Upper lobe of right lung (tissue), 1 donor: ENCODE results near the gene PEX26. TPM values are rescaled to one million over a fixed set of nuclear protein-coding genes. Genes with fewer than 3 reads are reported as not detected.
"Not testable (repeated sequence)": the region's sequence is repeated elsewhere in the genome, so short reads cannot be mapped to it uniquely, and the experiment has no call there.

Source experiments
- ATAC-seq: fragments of 200-7000 bp; cut with Tn5 transposase; one replicate; pipeline ENCODE4 v1.9.1; 2020; ENCODE audit warnings: mild to moderate bottlenecking, moderate library complexity
- DNase-seq: peaks from one replicate; pipeline ENCODE4 v3.0.0-alpha.2; 2020
- H3K27ac ChIP-seq: fragments of 200-600 bp; one replicate; pipeline ENCODE4 v1.8.0; 2022
- H3K27me3 ChIP-seq: fragments of 200-600 bp; one replicate; pipeline ENCODE4 v1.8.0; 2022; ENCODE audit warnings: mild to moderate bottlenecking
- H3K36me3 ChIP-seq: fragments of 200-600 bp; one replicate; pipeline ENCODE4 v1.8.0; 2022
- H3K4me1 ChIP-seq: fragments of 200-600 bp; one replicate; pipeline ENCODE4 v1.8.0; 2022
- H3K4me3 ChIP-seq: fragments of 200-600 bp; one replicate; pipeline ENCODE4 v1.8.0; 2022; ENCODE audit warnings: mild to moderate bottlenecking
- H3K9me3 ChIP-seq: fragments of 200-600 bp; one replicate; pipeline ENCODE4 v1.8.0; 2022
- intact Hi-C: fragments of 100-400 bp; cut with DNase I; formaldehyde crosslinking; loops from one replicate; pipeline ENCODE4 v1.11.0; 2022
- total RNA-seq: library from RNA; stranded (reverse); fragmentation: NEBNext Ultra II Directional; extraction: Animal tissue kit (Norgen Biotek cat#: 25700); gene quantifications from one replicate; pipeline ENCODE4 v1.2.1, GENCODE V29; 2021
- TF ChIP-seq, protein P1 (sequence below): fragments of 200-600 bp; IDR thresholded peaks from one replicate; pipeline ENCODE4 v1.8.0; 2022; ENCODE audit warnings: antibody characterized with exemption
- donor health status: DM: no; HTN: yes; CAD: no; lungs with severe emphysema.

Gene PEX26
- total RNA-seq, 1 donor from 2014 or later, result 35.5 TPM

DNA sequence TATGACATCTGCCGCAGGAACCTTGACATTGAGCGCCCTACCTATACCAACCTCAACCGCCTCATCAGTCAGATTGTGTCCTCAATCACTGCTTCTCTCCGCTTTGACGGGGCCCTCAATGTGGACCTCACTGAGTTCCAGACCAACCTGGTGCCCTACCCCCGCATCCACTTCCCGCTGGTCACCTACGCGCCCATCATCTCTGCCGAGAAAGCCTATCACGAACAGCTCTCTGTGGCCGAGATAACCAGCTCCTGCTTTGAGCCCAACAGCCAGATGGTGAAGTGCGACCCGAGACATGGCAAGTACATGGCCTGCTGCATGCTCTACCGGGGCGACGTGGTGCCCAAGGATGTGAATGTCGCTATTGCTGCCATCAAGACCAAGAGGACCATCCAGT, 48.8 kb downstream of the PEX26 start:
- H3K4me1 ChIP-seq, result no peaks in the 10 kb centered on the region
- DNase-seq, result peak; percentile 41
- H3K9me3 ChIP-seq, result no peaks in the 10 kb centered on the region
- H3K27me3 ChIP-seq, result no peaks in the 10 kb centered on the region
- H3K4me3 ChIP-seq, result no peak overlapping the region
- intact Hi-C loops, result no loop called here
- H3K36me3 ChIP-seq, result no peaks in the 10 kb centered on the region
- H3K27ac ChIP-seq, result no peak overlapping the region
- TF ChIP-seq, protein P1, sequence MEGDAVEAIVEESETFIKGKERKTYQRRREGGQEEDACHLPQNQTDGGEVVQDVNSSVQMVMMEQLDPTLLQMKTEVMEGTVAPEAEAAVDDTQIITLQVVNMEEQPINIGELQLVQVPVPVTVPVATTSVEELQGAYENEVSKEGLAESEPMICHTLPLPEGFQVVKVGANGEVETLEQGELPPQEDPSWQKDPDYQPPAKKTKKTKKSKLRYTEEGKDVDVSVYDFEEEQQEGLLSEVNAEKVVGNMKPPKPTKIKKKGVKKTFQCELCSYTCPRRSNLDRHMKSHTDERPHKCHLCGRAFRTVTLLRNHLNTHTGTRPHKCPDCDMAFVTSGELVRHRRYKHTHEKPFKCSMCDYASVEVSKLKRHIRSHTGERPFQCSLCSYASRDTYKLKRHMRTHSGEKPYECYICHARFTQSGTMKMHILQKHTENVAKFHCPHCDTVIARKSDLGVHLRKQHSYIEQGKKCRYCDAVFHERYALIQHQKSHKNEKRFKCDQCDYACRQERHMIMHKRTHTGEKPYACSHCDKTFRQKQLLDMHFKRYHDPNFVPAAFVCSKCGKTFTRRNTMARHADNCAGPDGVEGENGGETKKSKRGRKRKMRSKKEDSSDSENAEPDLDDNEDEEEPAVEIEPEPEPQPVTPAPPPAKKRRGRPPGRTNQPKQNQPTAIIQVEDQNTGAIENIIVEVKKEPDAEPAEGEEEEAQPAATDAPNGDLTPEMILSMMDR, result no peak
- no peak for ATAC-seq

DNA sequence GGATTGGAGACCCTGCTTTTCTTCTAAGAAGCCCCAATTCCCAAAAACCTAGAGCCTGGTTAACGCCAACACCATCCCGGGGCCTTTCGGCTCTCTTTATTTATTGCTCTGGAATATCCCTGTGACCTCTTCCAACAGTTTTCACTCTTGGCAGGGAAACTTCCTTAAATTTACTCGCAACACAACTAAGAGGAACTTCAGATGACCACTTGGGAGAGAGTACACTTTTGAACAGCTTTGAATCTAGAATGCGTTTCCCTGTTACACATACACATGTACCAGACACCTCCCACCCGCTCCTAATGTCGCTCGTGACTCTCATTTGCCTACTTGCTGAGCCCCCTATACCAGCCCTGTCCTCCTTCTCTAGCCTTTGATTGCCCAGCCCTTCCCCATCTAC, 52.2 kb downstream of the PEX26 start:
- no peaks in the 10 kb centered on the region for H3K27me3 ChIP-seq
- no peak overlapping the region for H3K4me3 ChIP-seq
- no peaks in the 10 kb centered on the region for H3K36me3 ChIP-seq
- DNase-seq (peak; percentile 7), ATAC-seq (peak; percentile 53)
- TF ChIP-seq, protein P1, result no peak
- H3K27ac ChIP-seq, result no peak overlapping the region
- H3K4me1 ChIP-seq, result no peaks in the 10 kb centered on the region
- no peaks in the 10 kb centered on the region for H3K9me3 ChIP-seq
- intact Hi-C loops, result no loop called here

DNA sequence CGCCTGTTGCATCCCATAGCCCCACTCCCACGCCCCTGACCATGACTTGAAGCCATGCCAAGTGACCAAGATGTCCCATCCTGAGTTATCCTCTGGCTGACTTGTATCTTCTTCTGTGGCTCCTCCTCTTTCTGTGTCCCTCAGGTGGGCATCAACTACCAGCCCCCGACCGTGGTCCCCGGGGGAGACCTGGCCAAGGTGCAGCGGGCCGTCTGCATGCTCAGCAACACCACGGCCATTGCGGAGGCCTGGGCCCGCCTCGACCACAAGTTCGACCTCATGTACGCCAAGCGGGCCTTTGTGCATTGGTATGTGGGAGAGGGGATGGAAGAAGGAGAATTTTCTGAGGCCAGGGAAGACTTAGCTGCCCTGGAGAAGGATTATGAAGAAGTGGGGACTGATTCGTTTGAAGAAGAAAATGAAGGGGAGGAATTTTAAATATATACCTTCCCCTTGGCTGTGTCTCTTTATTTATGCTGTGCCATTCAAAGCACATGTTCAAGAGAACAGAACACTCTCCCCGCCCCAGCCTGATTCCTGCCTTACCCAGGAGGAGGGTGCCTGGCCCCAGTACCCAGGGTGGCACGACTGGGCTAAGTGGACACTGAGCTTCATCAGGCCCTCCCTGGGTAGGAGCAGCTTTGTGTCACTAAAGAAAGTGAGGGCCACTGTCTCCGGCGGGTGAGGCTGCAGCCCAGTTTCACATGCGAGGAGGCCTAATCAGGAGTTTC, 53.1 kb downstream of the PEX26 start:
- Histone ChIP-seq H3K27me3 (no peaks in the 10 kb centered on the region), H3K36me3 (no peaks in the 10 kb centered on the region), H3K4me3 (no peak overlapping the region), H3K9me3 (no peaks in the 10 kb centered on the region), H3K27ac (no peak overlapping the region), H3K4me1 (no peaks in the 10 kb centered on the region)
- intact Hi-C loops, result no loop called here
- no peak for ATAC-seq
- TF ChIP-seq, protein P1, result no peak
- DNase-seq, result peak; percentile 57

DNA sequence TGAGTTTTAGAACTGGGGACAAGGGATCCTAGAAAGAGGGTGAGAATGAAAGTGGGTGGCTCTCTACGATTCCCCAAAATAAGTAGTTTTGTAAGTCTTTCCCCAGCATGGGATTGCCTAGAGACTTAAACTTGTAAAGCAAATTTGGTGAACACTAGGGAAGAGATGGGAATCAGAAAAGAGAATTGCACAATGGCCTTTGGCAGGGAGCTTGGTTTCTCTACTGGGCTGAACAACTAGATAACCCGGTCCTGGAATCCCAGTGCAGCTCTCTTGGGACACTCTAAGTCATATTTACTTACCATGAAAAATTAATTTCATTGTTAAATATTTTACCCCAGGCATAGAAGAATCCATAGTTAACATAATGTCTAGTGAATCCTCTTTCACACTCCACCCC, 55.7 kb downstream of the PEX26 start:
- TF ChIP-seq, protein P1, result no peak
- Histone ChIP-seq H3K4me1 (no peaks in the 10 kb centered on the region), H3K4me3 (no peak overlapping the region), H3K27ac (no peak overlapping the region), H3K36me3 (no peaks in the 10 kb centered on the region), H3K27me3 (no peaks in the 10 kb centered on the region), H3K9me3 (no peaks in the 10 kb centered on the region)
- DNase-seq, result no peak
- no peak for ATAC-seq
- intact Hi-C loops, result no loop called here

DNA sequence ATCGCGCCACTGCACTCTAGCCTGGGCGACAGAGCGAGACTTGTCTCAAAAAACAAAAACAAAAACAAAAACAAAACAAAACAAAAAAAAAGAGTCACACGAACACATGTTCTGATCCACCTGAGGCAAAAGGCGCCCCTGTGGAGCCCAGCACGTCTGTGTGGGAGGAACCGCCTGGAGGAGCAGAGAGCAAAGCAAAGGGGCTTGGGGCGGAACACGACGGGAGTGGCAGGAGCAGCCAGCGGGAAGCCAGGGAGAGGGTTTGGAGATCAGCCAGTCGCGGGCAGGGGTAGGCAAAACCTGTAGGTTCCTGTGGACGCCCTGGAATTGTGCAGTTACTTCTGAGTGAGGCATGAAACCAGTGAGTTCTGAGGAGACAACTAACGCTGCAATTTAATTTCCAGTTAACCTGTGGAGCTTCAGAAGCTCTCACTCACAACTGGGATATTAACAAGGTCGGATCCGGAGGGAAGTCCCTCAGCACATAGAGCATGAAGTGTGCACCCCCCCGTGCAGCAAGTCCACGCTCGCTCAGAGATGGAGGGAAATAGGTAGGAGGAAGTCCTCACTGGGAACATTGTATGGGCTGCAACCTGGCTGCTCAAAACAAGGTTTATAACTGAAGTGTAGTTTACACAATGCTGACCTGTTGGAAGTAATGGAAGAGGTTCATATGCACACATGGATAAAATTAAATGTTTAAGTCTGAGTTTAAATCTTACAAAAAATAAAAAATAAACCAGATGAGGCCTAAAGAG, 59.0 kb downstream of the PEX26 start:
- Histone ChIP-seq H3K4me1 (no peaks in the 10 kb centered on the region), H3K9me3 (no peaks in the 10 kb centered on the region), H3K27ac (no peak overlapping the region), H3K4me3 (no peak overlapping the region), H3K27me3 (no peaks in the 10 kb centered on the region), H3K36me3 (no peaks in the 10 kb centered on the region)
- TF ChIP-seq, protein P1, result no peak
- peak; percentile 17 for DNase-seq
- no peak for ATAC-seq
- intact Hi-C loops, result no loop called here

DNA sequence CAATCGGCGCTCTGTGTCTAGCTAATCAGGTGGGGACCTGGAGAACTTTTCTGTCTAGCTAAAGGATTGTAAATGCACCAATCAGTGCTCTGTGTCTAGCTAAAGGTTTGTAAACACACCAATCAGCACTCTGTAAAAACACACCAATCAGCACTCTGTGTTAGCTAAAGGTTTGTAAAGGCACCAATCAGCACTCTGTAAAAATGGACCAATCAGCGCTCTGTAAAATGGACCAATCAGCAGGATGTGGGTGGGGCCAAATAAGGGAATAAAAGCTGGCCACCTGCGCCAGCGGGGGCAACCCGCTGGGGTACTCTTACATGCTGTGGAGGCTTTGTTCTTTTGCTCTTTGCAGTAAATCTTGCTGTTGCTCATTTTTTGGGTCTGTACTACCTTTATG, 63.2 kb downstream of the PEX26 start:
- H3K27me3 ChIP-seq, H3K4me3 ChIP-seq, H3K27ac ChIP-seq, H3K9me3 ChIP-seq, DNase-seq, H3K4me1 ChIP-seq, intact Hi-C loops, H3K36me3 ChIP-seq, ATAC-seq: not testable (repeated sequence)
